Caki2 (cell line): ENCODE data around the gene WFDC10A. TPM values are rescaled to one million over a fixed set of nuclear protein-coding genes. Genes with fewer than 3 reads are reported as not detected.
"Not testable (repeated sequence)": the region's sequence is repeated elsewhere in the genome, so short reads cannot be mapped to it uniquely, and the experiment has no call there.

Source experiments
- DNase-seq: peaks from one replicate; pipeline ENCODE4 v3.0.0-alpha.2; 2015; ENCODE audit warnings: low read depth
- in situ Hi-C: cut with HindIII; loops from 2 replicates; pipeline ENCODE4 v1.10.0; 2016; ENCODE audit warnings: low sequenced_read_pairs, low pct_unique_long_range_greater_than_20kb, mixed read lengths
- total RNA-seq: library from RNA; depleted of rRNA; stranded (reverse); fragments of >200 nt; shearing (Covaris generic); gene quantifications from 2 replicates; pipeline ENCODE4 v1.2.3, GENCODE V29; 2014; ENCODE audit warnings: low replicate concordance; rRNA removed

Gene WFDC10A
- not detected in 2 replicates for total RNA-seq

GRCh38 chr20:45629496-45630100, at the start of gene WFDC10A:
Gene WFDC10A, plus strand, starts transcription at chr20:45629739. Its CDS starts 75 bp downstream, at chr20:45629814.
- in situ Hi-C loops = no loop called here
- peak; percentile 67 for DNase-seq

DNA sequence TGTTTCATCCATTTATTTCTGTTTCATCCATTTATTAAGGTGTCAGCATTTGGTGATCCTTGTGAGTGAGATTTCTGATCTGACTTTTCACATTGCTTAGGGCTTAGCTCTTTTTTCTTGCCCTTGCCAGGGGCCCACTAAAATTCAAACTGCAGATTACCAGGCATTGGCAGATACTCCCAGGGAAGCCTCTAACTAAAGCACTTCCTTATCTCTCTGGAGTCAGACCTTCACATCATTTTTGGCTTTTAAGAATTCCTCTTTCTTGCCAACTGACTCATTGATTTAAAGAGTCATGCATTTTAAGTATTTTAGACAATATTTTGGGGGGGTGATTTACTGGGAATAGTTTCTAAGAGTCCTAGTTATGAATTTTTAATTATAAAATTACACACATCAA, 47.8 kb upstream of the WFDC10A start:
- DNase-seq = no peak
- in situ Hi-C loops = no loop called here

DNA sequence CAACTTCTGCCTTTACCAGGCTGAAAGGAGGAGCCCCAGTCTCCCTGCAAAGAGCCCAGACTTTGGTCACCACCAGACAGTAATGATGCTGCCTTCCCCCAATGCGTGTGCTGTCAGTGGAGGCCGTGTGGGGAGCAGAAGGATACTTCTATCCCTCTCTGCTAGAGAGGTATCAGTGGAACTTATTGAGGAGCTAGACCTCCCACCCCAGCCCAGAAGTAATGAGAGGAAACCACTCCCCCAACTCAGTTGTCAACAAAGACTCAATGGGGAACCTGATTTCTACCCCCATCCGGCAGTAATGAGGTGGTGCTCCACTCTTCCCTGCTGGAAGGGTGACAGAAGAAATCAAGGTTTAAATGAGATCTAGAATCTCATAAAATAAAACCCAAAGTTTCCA, 46.0 kb upstream of the WFDC10A start:
- in situ Hi-C loops = no loop called here
- DNase-seq = no peak

GRCh38 chr20:45584294-45584693, 45.2 kb upstream of the WFDC10A start:
- in situ Hi-C loops, DNase-seq: not testable (repeated sequence)

DNA sequence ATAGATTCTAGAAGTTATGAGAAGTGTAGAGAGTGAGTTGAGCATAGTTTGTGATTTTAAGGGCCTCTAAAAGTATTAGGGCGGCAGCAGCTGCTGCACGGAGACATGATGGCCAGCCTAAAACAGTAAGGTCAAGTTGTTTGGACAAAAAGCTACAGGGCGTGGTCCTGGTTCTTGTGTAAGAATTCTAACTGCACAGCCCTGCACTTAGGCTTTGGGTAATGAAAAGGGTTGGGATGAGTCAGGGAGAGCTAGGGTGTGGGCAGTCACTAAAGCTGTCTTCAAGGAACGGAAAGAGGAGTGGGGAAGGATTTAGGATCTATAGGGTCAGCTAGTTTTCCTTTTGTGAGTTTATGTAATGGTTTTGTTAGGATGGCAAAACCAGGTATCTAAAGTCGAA, 43.6 kb upstream of the WFDC10A start:
- DNase-seq, in situ Hi-C loops: not testable (repeated sequence)

GRCh38 chr20:45588800-45589199, 40.7 kb upstream of the WFDC10A start:
- DNase-seq = no peak
- in situ Hi-C loops = no loop called here

GRCh38 chr20:45589725-45590124, 39.8 kb upstream of the WFDC10A start:
- no peak for DNase-seq
- in situ Hi-C loops = no loop called here

DNA sequence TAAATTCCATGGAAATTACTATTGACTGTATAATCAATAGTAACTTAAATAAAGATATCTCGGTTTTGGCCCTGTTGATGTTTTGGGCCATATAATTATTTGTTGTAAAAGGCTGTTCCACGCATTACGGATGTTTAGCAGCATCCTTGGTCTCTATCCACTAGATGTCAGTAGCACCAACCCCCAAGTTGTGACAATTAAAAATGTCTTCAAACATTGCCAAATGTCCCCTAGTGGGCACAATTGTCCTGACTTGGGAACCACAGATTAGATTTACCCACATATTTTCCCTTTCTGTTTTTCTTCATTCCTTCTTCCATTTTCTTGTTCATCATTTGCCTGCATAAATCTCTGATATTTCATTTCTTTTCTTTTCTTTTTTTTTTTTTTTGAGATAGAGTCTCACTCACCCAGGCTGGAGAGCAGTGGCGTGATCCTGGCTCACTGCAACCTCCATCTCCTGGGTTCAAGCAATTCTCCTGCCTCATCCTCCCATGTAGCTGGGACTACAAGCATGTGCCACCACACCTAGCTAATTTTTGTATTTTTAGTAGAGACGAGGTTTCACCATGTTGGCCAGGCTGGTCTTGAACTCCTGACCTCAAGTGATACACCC, 36.9 kb upstream of the WFDC10A start:
- peak; percentile 41 for DNase-seq
- in situ Hi-C loops = no loop called here

- no peak for DNase-seq
- in situ Hi-C loops = no loop called here
Measured at GRCh38 chr20:45593498-45593897, 36.0 kb upstream of the WFDC10A start.

GRCh38 chr20:45595235-45595634, 34.3 kb upstream of the WFDC10A start:
- DNase-seq = no peak
- in situ Hi-C loops = no loop called here

GRCh38 chr20:45607810-45608209, 21.7 kb upstream of the WFDC10A start:
- in situ Hi-C loops = no loop called here

DNA sequence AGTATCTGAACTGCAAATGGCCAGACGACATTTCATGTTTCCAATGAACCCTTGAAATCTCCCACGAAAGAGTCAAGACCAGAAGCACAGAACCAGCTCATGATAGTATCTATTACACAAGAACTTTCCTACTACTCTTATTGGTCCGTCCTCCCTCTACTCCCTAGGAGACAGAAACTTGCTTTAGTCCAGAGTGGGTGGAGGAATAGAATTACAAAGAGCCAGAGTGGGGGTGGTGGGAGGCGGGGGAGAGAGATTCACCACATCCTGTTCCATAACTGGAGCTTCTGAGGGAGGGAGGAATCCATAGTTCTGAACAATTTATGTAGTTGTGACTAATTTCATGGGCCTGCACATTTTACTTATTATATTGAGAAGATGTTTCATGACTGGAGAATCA, 18.5 kb upstream of the WFDC10A start:
- no peak for DNase-seq
- in situ Hi-C loops = no loop called here

More at GRCh38 chr20:45607810-45608209, 21.7 kb upstream of the WFDC10A start:
- DNase-seq = no peak

DNA sequence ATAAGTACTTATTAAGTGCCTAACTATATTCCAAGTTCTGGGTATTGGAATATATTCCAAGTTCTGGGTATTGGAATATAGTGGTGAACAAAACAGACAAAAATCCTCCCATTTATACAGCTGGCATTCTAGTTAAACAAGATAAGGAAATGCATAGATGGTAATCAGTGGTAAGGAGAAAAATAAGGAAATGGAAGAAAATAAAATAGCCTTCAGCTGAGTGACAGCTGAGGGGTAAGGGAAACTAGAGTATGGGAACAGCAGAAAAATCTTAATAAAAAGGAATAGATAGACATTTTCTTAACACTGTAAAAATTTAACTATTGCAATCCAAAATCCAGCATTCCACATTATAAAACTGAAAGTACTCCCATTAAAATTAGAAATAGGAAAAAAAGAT, 17.2 kb upstream of the WFDC10A start:
- in situ Hi-C loops = no loop called here
- DNase-seq = no peak

DNA sequence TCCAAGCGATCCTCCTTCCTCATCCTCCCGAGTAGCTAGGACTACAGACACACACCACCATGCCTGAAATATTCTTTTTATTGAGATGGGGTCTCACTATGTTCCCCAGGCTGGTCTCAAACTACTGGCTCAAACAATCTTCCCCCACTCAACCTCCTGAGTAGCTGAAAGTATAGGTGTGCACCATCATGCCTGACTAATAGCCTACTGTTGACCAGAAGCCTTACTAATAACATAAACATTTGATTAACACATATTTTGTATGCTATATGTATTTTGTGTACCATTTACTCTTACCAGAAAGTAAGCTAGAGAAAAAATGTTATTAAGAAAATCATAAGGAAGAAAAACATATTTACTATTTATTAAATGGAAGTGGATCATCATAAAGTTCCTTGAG, 11.9 kb upstream of the WFDC10A start:
- DNase-seq = no peak
- in situ Hi-C loops = no loop called here

DNA sequence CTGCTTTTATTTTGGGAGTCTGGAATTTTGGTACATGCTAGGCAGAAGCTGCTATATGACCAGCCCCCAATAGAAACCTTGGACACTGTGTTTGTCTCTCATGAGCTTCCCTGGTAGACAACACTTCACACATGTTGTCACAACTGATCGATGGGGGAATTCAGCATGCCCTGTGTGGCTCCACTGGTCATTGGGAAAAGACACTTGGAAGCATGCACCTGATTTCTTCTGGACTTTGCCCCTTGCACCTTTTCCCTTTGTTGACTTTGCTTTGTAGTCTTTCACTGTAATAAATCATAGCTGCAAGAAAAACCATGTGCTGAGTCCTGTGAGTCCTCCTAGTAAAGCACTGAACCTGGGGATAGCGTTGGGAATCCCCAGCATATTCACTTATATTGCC, 7.9 kb upstream of the WFDC10A start:
- in situ Hi-C loops = no loop called here
- no peak for DNase-seq

- DNase-seq = no peak
- in situ Hi-C loops = no loop called here
Measured at GRCh38 chr20:45626540-45626939, 3.0 kb upstream of the WFDC10A start.

GRCh38 chr20:45630371-45630770, 832 bp downstream of the WFDC10A start:
- DNase-seq = no peak
- in situ Hi-C loops = no loop called here

DNA sequence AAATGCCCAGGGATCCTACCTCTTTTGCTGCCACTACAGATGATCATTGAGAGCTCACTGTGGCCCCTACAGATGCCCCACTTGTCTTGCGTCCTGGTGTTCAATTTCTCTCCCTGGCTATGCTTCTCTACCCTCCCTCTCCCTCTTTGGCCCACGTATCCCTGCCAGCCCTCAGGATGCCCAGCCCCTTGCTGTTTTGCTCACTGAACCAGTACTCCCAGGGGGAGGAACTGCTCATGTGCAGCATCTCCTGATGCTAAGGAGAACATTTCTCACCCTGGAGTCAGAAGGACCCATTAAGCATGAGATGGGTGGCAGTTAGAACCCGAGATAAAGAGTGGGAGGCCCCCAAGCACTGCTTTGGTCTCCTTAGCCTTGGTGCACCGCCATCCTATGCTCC, 1.6 kb downstream of the WFDC10A start, which contains the start of gene WFDC9:
Gene WFDC9 (minus strand): TSS at position 101 of the 400 bp plus-strand sequence. CDS start 21,103 bp downstream, outside the sequence.
- DNase-seq = no peak
- in situ Hi-C loops = no loop called here

DNA sequence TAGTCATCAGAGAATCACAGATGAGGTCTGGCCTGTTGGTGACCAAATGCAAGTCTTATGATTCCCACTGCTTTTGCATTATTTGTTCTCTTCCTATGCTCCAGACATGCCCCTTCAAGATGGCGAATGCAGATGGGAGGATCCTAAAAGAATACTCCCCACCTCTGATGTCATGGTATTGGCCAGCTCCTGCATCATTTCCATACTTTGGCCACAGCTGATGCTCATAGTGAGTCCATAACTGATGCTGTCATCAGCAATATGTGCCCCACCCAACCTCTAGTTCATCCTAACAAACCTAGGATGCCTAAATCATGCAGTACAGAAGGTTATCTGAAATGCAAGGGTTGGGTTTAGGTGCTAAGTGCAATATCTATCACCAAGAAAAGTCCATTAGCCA, 7.0 kb downstream of the WFDC10A start:
- no peak for DNase-seq
- in situ Hi-C loops = no loop called here

DNA sequence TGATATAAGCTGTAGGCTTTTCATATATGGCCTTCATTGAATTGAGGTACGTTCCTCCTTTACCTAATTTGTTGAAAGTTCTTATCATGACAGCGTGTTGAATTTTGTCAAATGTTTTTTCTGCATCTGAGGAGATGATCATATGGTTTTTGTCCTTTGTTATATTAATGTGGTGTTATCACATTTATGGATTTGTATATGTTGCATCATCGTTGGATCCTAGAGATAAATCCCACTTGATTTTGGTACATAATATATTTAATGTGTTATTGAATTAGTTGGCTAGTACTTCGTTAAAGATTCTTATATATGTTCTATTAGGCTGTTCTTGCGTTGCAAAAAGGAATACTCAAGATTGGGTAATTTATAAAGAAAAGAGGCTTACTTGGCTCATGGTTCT, 10.1 kb downstream of the WFDC10A start:
- DNase-seq = no peak
- in situ Hi-C loops = no loop called here
